SKM-1 treated with dmso at 0.1 percent for 144 hours (cell line): Measurements from ENCODE around the gene PPP6R3.
"Not testable (repeated sequence)": the region's sequence is repeated elsewhere in the genome, so short reads cannot be mapped to it uniquely, and the experiment has no call there.

Experiments used
- DNase-seq: peaks from one replicate; lab custom pipeline; 2025; ENCODE audit not compliant: unreplicated experiment; lab: John Stamatoyannopoulos, UW

Gene PPP6R3

DNA sequence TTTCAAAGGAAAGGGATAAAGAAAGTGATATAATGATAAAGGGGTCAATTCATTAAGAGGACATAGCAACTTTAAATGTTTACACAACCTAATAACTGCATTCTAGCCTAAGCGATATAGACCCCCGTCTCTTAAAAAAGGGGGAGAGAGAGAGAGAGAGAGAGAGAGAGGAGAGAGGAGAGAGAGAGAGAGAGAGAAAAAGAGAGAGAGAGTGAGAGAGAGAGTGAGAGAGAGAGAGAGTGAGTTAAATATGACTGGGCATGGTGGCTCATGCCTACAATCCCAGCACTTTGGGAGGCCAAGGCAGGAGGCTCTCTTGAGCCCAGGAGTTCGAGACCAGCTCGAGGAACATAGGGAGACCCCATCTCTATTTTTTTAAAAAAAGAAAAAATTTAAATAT is 133.6 kb downstream of the PPP6R3 start:
- no peak for DNase-seq

DNA sequence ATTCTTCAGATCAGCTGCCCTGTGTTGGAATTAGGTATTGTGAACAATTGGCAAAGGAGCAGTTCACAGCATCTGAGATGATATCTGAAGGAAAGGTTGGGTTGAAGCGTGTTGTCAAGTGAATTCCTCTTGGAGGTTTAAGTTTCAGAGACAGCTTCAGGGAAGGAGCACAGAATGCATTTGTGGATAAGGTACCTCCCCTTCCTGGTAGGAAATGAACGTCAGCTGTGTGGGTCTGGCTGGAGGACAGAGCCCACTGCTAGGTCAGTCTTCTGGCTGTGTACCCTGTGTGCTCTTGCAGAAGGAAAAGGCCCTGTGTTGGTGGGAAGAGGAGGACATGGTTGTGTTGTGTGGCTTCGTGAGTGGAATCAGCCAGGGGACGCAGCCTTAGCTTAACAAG is 135.7 kb downstream of the PPP6R3 start:
- no peak for DNase-seq

DNA sequence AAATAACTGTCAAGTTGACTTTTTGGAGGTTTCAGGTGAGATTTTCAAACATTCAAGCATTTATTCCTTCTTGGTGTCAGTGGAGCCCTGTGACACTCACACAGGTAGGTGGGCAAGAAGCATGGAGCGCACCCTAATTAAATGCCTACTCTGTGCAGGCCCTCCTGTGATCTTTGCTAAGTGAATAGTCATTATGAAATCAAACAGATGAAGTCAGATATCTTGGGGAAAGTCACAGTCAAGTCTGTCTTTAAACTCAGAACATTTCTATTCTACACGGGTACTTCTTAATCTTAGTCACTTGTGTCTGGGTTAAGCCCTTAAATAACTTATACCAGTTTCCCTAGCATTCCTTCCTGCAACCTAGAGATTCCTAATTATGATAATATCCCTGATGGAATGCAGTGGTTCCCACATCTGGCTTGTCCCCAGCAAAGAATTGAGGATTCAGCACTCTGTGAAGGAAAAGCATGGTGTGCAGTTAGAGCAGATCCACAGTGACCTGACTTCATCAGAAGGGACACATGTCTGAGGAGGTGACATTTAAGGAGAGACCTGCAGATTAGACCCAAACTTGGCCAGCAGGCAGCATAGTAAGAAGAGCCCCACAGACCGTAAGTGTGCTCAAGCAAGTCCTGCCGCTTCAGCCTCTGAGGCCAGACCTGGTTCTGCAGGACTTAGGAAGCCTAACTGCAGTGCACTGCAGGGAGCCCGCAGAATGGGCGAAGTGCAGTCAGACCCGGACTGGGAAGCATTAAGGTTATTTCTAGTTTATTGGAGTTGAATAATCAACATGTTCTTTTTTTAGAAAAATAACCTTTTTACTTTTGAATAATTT is 138.5 kb downstream of the PPP6R3 start:
- DNase-seq = no peak

DNA sequence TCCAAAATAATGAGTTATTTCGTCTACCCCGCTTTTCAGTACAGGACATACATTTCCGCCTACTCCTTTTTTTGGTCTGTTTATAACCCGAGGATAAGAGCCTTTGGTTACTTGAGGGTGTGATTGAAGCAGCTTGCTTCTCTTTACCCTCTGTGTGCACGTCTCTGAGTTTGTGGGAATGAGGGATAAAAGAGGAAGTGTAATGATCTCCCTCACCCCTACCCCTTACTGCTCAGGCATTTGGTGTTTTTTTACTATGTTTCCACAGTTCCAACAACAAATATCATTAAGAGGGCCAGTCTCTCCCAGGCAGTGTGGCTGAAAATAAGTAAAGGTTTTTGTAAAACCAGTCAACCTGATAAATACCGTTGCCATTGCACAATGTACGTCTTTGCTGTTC is 140.6 kb downstream of the PPP6R3 start:
- DNase-seq = no peak

DNA sequence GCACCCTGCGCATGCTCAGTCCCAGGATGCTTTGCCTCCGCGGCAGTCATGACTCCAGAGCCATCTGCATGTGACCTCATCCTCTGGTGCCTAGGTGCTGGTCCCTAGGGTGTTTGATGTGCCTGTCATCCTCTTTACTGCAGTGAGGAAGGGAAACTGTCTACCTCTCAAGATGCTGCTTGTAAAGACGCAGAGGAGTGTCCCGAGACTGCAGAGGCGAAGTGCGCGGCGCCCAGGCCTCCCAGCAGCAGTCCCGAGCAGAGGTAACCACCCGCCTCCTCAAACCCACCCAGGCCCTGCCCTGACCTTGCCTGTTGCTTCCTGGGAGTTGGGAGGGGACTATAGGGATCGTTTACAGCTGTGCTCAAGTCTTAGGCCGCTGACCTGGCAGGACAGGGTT is 149.2 kb downstream of the PPP6R3 start:
- DNase-seq = no peak

DNA sequence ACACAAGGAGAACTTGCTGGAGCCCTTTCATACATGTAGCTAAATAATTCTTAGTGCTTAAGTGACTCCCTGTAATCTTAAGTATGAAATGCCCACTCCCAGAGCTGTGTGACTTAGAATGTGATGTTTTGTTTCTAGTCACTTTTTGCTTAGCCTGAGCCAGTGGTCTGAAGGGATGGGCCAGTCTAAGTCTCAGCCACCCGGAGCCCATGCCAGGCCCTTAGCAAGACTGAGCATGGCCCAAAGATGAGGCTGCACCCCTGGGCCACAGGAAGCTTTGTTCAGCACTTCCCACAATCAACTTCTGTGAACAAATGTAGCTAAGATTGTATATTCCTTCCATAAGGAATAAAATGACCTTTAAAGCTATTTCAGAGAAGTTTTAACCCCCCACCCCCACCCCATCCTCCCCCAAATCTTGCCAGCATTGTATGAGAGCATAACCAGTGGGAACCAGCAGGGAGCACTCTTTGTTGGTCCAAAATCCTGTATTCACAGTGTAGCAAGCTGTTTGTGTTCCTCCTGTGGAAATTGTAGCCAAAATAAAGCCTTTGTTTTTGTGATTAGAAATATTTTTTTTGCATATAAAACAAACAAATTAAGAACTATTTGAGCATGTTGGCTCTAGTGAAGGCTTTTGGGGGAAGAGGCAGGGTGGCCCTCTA is 150.0 kb downstream of the PPP6R3 start:
- no peak for DNase-seq

DNA sequence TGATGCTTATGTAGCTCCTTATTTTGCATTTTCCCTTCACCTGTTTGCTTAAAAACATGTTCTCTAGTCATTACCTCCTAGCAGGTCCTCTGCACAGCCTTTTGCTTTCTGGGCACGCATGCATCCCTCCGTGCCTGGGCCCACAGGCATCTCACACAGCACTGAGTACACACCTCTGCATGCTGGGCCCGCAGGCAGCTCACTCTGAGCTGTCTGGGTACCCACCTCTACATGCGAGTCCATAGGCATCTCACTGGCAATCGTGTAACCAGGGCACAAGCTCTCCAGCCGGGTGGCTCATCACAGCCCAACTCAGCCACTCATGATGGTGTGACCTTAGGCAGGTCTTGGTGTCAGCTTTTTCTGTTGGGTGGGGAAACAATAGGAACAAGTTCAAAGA is 155.1 kb downstream of the PPP6R3 start:
- DNase-seq = no peak

- DNase-seq = no peak
Measured at GRCh38 chr11:68617925-68618809, 157.6 kb downstream of the PPP6R3 start.

- no peak for DNase-seq
Measured at GRCh38 chr11:68621826-68622225, 161.3 kb downstream of the PPP6R3 start.

GRCh38 chr11:68623706-68624105 is 163.2 kb downstream of the PPP6R3 start:
- not testable (repeated sequence) for DNase-seq

DNA sequence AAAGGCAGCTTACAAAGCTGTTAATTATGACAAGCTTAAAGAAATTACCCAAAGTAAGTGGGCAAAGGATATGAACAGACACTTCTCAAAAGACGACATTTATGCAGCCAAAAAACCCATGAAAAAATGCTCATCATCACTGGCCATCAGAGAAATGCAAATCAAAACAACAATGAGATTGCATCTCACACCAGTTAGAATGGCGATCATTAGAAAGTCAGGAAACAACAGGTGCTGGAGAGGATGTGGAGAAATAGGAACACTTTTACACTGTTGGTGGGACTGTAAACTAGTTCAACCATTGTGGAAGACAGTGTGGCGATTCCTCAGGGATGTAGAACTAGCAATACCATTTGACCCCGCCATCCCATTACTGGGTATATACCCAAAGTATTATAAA is 164.5 kb downstream of the PPP6R3 start:
- DNase-seq = not testable (repeated sequence)

GRCh38 chr11:68626236-68626635 is 165.7 kb downstream of the PPP6R3 start:
- DNase-seq = not testable (repeated sequence)

DNA sequence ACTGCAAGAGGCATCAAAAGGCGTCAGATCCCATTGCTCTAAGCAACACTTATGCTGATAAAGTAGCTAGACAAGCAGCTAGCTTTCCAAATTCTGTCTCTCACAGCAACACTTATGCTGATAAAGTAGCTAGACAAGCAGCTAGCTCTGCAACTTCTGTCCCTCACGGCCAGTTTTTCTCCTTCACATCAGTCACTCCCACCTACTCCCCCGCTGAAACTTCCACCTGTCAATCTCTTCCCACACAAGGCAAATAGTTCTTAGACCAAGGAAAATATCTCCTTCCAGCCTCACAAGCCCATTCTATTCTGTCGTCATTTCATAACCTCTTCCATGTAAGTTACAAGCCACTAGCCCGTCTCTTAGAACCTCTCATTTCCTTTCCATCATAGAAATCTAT is 168.3 kb downstream of the PPP6R3 start:
- not testable (repeated sequence) for DNase-seq

DNA sequence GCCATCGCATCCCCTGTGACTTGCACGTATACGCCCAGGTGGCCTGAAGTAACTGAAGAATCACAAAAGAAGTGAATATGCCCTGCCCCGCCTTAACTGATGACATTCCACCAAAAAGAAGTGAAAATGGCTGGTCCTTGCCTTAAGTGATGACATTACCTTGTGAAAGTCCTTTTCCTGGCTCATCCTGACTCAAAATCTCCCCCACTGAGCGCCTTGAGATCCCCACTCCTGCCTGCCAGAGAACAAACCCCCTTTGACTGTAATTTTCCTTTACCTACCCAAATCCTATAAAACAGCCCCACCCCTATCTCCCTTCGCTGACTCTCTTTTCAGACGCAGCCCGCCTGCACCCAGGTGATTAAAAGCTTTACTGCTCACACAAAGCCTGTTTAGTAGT is 171.8 kb downstream of the PPP6R3 start:
- not testable (repeated sequence) for DNase-seq

GRCh38 chr11:68632802-68633201 is 172.2 kb downstream of the PPP6R3 start:
- DNase-seq = peak; percentile 34

DNA sequence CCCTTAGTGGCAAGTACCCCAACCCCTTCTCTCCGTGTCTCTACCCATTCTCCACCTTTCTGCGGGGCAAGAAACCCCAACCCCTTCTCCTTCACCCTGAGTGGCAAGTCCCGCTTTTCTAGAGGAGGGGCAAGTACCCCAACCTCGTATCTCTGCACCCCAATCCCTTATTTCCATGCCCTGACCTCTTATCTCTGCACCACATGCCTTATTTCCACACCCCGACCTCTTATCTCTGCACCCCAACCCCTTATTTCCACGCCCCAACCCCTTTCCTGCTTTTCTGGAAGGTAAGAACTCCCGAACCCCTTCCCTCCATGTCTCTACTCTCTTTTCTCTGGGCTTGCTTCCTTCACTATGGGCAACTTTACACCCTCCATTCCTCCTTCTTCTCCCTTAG is 174.1 kb downstream of the PPP6R3 start:
- DNase-seq = not testable (repeated sequence)

DNA sequence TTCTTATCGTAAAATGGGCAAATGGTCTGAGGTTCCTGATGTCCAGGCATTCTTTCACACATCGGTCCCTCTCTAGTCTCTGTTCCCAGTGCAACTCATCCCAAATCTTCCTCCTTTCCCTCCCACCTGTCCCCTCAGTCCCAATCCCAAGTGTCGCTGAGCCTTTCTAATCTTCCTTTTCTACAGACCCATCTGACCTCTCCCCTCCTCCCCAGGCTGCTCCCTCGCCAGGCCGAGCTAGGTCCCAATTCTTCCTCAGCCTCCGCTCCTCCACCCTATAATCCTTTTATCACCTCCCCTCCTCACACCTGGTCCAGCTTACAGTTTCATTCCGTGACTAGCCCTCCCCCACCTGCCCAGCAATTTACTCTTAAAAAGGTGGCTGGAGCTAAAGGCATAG is 174.6 kb downstream of the PPP6R3 start:
- DNase-seq = not testable (repeated sequence)

DNA sequence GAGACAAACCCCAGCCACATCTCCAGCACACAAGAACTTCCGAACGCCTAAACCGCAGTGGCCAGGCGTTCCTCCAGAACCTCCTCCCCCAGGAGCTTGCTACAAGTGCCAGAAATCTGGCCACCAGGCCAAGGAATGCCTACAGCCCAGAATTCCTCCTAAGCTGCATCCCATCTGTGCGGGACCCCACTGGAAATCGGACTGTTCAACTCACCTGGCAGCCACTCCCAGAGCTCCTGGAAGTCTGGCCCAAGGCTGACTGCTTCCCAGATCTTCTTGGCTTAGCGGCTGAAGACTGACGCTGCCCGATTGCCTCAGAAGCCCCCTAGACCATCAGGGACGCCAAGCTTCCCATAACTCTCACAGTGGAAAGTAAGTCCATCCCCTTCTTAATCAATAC is 175.3 kb downstream of the PPP6R3 start:
- not testable (repeated sequence) for DNase-seq

- DNase-seq = not testable (repeated sequence)
Measured at GRCh38 chr11:68639322-68639721, 178.8 kb downstream of the PPP6R3 start.

DNA sequence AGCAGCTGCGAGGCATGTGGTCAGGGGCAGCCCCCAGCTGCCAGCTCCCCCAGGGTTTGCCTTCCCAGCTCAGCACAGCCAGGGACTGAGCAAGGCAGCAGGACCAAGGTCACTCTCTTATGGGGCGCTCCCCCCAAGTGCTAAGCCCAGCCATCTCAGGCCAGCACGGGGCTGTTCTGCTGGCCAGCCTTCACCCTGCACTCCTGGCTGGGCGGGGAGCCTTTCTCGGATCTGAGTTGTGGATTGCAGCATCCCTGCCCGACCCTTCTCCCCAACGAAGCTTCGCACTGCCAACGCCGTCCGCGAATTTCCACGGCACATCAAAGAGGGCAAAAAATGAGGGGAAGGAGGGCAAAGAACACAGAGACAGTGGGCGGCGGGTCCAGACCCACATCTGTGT is 181.3 kb downstream of the PPP6R3 start:
- DNase-seq = no peak

- DNase-seq = no peak
Measured at GRCh38 chr11:68643585-68643984, 183.0 kb downstream of the PPP6R3 start.
